Activated naive CD4-positive, alpha-beta T cell treated with anti-CD3 and anti-CD28 coated beads, Interleukin-2, amount 50 U/mL, for 16 hours (primary cell): Measurements from ENCODE around the gene SYDE2.
"Not testable (repeated sequence)": the region's sequence is repeated elsewhere in the genome, so short reads cannot be mapped to it uniquely, and the experiment has no call there.

Source experiments
- DNase-seq: peaks from one replicate; pipeline ENCODE4 v3.0.0-alpha.2; 2020

The SYDE2 gene

DNA sequence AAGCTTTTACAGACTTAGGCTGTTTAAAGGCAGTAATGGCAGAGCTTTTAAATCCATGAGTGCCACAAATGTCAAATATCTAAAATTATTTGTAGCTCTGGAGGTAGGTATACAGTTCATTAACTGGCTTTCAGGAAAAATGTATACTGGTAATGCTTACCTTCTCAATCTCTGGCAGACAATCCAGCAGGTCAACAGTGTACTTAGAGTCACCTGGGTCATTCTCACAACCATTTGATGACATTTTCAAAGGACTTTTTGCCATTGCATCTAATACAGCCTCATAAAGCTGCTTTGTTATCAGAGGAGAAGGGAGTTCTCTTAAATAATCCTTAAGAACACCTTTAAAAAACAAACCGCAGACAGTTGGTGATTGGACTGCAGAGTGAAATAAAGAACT lies 31.9 kb downstream of the SYDE2 start:
- no peak for DNase-seq

DNA sequence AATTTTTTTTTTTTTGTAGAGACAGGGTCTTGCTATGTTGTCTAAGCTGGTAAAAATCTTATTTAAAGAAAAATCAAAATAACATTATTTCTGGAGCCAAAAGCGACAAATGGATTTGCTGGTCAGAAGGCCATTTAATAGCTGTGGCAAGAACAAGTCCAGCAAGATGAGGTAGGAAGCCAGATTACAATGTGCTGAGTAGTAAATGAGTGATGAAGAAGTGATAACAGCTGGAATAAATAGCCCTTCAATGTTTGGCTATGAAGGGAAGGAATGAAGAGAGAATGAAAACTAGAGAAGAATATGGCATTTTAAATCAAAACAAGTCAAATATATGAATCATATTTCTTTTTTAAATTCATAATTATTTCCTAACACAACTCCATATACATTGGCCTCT lies 34.5 kb downstream of the SYDE2 start:
- DNase-seq = no peak

DNA sequence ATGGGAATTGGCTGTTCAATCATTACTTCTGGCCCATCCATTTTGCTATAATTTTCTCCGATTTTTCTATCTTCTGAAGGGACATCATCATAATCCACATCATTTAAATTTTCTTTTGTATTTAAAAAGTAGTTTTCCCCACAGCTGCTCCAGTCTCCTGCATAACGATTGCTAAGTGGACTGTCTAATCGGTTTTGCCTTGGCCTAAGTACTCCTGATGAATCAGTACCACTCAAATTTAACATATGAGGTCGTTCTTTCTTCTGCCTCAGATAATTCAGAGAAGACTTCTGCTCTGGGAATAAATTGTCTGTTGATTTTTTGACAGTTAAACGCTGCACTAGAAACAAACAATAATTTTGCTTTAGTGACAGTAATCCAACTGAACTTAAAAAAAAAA lies 41.9 kb downstream of the SYDE2 start:
- DNase-seq = no peak

DNA sequence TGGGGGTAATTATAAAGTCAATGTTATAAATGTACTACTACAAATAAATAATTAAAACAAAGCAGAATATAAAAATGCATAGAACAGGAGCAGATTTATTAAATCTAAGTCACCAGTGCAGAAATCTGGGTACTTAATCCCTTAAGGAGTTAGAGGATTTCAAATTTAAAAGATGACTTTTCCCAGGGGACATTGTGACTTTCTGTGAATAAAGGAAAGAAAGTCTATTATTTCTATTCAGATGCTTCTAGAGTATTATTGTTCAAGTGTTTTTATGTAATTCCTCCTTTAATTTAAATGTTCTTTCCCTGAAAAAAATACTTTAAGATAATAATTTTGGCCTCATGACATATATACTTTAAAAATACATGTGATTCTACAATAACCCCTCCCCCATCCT lies 43.4 kb downstream of the SYDE2 start:
- DNase-seq = no peak

DNA sequence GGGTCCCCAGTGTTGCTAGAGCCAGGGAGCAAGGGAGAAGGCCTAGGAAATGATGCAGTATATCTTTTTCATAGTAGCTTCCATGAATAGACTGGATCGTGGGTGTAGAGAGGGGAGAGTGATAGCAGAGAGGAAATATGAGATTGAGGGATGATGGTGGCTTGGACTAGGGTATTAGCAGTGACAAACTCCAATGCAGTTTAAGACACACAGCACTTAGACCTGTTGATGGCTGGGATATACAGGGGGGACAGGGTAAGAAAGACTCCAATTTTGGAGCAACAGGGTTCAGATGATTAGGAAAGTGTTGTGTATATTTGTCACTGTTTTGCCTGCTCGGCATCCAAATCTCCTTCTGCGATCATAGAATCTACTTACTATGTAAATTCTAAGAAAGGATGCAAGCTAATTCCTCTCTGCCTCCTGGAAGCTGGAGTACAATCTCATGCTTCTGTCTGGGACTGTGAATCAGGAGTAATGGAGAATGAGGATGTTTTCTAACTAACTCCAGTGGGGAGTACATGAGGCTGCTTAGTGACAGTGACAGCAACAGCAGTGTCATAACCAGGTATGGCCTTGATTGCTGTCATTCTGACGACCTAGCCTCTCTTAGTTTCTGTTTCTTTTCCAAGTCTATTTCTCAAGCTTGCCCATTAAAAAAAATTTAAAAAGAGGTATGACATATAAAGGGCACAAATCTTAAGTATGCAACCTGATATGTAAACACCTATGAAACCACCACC lies 47.5 kb downstream of the SYDE2 start:
- DNase-seq = no peak

DNA sequence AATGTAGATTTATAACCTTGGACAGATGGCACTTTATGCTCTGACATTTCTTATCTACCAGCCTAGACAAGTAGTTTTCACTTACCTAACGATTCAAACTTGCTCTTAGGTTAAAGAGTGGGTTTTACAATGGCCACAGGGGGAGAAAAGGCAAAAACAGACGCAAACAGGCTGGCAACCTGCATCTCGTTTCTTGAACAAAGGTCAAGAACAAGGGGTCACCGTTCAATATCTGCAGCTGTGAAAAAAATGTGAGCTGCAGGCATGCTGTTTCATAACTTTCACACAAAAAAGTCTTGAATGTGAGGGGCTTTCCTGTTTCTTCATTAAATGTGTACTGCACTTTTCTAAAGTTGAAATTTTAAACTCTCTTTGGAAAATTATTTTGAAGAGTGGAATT lies 49.4 kb downstream of the SYDE2 start:
- no peak for DNase-seq

DNA sequence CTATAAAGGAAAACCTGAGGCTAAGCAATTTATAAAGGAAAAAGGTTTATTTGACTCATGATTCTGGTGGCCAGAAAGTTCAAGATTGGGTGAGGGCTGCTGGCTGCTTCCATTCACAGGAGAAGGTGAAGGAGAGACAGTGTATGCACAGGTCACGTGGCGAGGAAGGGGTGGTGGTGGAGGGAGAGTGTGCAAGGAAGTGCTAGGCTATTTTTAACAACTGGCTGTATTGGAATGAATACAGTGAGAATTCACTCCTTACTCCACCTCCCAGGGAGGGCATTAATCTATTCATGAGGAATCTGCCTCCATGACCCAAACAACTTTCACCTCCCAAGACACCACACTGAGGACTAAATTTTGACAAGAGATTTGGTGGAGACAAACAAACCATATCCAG lies 51.0 kb downstream of the SYDE2 start:
- no peak for DNase-seq

DNA sequence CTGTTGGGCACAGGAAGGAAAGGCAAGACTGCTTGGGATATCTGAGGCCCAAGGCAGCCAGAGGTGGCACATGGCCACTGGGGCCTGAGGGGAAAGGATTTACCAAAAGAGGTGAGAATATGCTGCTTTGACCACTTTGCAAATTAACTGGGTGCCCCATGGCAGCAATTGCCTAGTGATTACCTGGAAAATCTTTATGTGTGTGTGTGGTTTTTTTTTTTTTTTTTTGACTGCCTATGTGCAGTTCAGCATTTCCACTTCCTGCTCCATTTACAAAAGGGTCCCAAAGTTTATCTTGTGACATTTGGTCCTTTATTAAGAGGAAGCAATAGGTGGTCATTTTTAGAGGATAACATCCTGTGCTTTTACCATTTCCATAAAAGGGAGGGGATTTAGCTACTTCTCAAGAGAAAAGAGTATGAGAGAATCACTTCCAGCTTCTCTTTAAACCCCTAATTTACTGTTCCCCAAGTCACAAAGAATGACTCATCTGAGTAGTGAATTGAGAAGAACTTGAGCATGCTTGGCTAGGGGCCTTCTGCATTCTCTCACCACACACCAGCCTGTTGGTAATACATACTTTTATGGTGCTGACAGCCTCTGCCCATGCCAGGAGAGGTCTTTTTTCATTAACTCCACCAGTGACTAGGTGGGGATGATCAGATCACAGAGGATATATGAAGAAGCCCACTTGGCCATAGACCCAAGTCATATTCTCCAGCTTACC lies 52.1 kb downstream of the SYDE2 start:
- no peak for DNase-seq

DNA sequence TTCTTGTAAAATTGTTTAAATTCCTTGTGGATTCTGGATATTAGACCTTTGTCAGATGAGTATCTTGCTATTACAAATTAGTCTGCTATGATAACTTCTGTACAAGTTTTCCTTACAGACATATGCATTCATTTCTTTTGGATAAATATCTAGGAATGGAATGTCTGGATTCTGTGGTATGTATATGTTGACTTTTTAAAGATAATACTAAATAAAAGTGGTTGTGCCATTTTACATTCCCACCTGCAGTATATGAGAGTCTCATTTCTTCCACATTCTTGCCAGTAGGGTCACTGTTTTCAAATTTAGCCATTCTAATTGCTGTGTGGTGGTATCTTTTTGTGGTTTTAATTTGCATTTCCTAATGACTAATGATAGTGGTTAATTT lies 53.9 kb downstream of the SYDE2 start:
- no peak for DNase-seq

DNA sequence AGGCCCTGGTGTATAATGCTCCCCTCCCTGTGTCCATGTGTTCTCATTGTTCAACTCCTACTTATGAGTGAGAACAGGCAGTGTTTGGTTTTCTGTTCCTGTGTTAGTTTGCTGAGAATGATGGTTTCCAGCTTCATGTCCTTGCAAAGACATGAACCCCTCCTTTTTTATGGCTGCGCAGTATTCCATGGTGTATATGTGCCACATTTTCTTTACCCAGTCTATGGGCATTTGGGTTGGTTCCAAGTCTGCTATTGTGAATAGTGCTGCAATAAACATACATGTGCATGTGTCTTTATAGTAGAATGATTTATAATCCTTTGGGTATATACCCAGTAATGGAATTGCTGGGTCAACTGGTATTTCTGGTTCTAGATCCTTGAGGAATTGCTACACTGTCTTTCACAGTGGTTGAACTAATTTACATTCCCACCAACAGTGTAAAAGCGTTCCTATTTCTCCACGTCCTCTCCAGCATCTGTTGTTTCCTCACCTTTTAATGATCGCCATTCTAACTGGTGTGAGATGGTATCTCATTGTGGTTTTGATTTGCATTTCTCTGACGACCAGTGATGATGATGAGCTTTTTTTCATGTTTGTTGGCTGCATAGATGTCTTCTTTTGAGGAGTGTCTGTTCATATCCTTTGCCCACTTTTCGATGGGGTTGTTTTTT lies 54.4 kb downstream of the SYDE2 start:
- not testable (repeated sequence) for DNase-seq

DNA sequence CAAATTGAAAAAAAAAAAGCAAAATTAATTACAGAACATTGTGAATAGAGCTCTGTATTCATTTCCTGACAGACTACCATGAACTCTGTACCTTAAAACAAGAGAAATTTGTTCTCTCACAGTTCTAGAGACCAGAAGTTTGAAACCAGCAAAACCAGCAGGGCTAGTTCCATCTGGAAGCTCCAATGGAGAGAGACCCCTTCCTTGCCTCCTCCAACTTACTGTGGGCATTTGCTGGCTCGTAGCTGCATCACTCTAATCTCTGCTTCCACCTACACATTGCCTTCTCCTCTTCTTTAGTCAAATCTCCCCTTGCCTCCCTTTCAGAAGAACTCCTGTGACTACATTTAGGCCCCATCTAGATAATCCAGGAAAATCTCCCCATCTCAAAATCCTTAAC lies 56.5 kb downstream of the SYDE2 start:
- no peak for DNase-seq

DNA sequence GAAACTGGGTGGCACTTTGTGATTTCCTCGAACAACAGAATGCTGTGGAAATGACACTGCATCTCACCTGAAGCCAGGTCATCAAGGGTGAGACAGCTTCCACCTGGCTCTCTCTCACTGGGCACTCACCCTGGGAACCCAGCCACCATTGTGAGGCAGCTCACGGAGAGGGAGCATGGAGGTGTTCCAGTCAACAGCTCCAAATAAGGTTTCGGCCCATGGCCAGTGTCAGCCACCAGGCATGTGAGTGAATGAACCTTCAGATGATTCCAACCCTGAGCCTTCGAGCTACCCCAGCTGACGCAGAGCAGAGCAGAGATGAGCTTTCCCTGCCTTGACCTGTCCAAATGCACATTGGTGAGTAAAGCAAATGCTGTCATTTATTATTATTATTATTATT lies 58.1 kb downstream of the SYDE2 start:
- DNase-seq = no peak

DNA sequence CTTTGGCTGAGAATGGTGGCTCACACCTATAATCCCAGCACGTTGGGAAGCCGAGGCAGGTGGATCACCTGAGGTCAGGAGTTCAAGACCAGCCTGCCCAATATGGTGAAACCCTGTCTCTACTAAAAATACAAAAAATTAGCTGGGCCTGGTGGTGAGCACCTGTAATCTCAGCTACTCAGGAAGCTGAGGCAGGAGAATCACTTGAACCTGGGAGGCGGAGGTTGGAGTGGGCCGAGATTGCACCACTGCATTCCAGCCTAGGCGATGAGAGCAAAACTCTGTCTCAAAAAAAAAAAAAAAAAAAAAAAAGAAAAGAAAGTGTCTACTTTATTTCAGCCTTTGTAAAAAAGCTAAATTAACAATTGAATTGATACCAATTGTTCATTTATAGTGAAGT lies 62.4 kb downstream of the SYDE2 start:
- not testable (repeated sequence) for DNase-seq

DNA sequence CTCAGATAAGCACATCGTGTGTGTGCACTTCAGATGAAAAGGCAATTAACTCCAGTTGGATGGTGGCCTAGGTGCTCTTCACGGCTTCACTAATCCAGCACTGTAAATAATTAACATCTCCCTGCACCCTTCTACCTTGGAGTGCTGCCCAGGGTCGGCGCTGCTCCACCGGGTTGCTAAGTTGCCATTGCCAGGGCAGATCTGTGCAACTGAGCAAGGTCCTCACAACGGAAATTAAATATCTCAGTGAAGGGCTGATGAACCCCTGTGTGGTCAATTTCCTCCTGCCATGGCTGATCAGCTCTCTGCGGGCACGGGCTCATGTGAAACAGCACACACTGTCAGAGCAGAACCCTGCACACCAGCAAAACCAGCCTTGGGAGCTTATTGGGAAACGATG lies 63.2 kb downstream of the SYDE2 start:
- no peak for DNase-seq

DNA sequence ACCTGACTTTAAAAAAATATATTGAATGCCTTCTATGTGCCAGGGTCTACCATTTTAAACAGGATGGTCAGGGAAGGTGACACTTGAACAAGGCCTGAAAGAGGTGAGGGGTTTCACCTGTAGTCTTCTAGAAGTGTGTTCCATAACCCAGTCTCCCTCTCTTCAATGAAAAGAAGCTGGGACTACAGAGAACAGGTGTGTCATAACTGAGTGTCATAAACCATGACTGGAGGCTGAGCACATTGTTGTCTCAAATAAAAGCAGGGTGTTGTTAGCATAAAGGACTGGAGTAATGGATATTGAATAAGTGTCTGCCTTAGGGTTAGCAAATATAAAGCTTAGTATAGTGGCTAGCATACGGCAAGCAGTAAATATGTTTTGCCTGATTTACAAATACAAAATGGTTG lies 65.4 kb downstream of the SYDE2 start:
- DNase-seq = no peak

DNA sequence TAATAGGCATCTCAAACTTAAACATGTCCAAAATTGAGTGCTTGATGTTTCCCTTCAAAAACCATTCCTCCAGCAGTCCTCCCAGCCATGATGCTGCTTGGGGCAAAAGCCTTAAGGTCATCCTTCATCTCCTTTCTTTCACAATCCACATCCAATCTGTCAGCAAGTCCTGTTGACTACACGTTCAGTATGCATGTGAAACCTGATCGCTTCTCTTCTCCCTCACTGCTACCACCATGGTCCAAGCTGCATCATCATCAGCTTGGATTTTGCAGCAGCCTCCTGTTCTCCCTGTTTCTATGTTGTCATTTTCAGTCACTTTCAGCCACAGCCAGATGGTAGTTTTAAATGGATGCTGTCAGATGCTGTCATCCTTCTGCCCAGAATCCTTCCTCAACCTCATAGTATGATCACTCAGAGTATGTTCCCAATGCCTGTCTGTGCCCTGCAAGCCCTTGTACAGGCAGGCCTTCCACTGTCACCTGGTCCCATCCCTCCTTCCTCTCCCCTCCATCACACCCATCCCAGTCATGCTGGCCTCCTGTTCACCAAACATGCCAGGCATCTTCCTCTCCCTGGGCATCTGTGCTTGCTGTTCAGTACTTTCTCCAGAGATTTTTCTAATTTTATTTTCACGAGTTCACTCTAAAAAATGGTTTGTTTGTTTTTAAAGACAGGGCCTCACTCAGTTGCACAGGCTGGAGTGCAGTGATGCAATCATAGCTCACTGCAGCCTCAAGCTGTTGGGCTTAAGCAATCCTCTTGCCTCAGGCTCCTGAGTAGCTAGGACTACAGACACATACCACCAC lies 66.0 kb downstream of the SYDE2 start:
- DNase-seq = no peak

DNA sequence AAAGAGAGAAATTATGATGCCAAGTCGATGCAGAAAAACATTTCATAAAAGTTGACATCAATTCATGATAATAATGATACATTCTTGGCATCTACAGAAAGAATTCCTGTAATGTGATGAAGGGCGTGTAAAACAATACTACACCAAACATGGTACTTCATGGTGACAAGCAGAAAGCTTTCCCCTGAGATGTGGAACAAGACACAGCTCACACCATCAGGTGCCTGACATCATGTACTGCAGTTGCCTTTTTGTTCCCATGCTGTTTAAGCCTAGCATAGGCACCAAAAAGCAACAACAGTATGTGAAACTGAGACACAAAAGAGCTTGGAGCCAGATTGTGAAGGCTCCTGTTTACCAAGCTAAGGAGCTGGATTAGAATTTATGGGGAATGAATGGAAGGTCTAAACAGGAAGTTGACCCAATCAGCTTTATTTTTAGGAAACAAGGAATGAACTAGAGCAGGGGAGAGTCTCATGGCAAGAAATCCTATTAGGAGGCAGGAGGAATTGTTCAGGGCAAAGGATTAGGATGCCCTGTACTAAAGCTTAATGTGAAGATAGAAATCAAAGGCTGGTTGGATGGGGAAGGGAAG lies 67.2 kb downstream of the SYDE2 start:
- DNase-seq = no peak

DNA sequence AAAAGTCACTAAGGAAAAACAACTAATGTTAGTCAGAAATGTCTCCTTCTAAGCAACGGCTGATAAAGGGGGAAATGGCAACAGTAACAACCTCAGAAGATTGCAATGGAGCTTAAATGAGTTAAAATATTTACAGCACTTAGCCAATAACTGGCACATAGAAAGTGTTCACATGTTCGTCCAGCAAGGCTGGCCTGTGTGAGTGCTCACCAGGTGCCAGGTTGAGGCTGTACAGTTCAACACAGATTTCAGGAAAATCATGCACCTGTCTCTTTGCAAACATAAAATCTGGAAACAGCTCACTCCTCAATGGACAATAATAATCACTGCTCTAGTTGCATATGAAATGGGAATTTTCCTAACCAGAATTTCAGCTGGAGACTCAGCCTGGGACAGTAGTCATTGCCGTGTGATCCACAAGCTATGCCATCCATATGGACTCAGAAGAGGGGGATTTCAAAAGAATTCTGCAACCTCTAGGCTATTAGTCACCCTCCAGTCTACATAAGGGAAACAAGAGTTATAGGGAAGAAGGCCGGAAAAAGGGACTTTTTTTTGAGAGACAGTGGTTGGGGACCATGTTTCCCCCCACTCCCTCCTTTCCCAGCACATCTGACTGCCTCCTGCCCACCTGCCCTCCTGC lies 68.6 kb downstream of the SYDE2 start:
- no peak for DNase-seq

DNA sequence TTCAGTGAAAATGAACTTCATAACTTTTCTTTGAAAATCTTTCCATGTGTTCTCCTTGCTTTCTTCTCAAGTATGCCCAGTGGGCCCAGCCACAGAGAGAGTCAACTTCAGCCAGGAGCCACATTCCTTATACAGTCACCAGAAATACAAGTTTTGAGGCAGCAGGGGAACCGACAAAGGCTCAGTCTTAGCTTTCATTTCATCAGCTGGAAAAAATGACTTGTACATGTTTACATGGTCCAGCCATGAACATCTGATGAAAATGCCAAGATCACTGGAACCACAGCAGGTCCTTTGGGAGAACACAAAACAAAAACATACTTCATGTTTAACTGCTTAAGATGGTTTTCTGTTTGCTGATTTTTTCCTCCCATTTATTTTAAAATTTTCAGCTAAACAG lies 72.5 kb downstream of the SYDE2 start:
- DNase-seq = no peak

DNA sequence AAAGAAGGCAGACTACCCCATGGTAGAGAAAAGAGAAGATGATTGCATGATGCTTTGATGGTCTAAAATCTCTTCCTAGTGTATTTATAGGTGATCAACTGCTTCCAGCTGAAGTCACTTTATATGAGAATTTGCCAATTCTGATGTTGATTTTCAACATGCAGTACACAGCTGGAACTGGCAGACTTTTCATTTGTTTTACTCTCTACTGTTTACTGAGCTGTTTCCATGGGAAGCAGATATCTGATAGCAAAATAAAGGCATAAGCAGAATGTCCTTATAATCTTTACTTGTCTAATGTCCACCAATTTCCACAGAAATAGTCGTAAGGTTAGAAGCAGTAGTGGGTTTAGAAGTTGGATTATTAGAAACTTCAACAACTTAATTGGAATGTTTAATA lies 74.9 kb downstream of the SYDE2 start:
- no peak for DNase-seq

DNA sequence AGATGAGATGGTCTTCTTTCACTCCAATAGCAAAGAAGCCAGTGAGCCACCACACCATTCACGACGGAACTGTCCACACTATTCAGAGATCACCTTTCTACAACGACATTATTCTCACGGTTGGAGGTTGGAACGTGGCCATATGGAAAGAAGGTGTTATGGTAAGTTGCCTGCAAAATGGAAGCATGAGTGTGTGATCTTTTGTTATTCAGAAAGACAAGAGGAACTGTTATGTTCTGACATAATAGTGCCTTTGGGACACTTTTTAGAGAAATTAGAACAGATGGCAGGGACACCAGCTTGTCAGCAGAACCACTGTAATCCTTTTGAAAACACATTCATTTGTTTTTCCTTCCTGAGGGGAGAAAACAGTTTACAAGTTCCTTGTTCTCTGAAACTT lies 76.7 kb downstream of the SYDE2 start:
- DNase-seq = no peak

DNA sequence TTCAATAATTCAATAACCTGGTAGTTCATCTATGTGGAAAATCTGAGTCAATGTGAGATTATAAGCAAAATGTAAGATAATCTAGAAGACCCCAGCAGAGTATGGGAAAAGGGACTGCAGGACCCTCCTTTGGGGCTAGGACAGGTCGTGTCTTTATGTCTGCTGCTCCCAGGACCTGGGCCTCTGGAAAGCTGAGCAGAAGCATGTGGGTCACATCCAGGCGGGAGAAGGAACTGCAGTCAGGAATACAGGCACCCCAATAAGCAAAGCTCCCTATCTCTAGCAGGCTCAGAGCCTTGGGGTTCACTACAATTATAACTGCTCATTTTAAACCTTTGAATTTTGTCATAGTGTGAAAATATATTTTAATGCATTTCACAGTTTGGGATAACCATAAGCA lies 78.6 kb downstream of the SYDE2 start:
- no peak for DNase-seq

DNA sequence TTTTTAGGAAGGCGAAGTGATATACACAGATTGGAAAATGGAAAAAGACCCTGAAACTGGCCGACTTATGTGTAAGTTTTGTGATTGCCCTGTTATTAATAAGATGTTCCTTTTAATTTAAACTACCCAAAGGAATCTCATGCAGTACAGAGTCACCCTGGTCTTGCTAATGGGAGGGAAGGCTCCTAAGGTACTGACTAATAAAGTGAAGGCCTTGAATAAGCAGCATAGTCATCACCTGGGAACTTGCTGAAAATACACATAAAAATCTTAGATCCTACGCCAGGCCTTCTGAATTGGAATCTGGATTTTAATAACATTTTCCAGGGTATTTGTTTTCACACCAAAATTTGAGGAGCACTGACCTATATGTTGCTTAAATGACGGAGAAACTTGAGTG lies 79.1 kb downstream of the SYDE2 start:
- no peak for DNase-seq
